GM20000 (cell line): ENCODE results near the gene RHOD.

Experiments
- DNase-seq: peaks from one replicate; pipeline ENCODE4 v3.0.0; 2012; ENCODE audit warnings: low spot score
- TF ChIP-seq, protein P1 (sequence below): IDR thresholded peaks from 2 replicates; pipeline ENCODE4 v1.5.1; 2012; ENCODE audit warnings: mild to moderate bottlenecking, control low read depth; ENCODE audit errors: extremely low read depth, missing control alignments

The RHOD gene

DNA sequence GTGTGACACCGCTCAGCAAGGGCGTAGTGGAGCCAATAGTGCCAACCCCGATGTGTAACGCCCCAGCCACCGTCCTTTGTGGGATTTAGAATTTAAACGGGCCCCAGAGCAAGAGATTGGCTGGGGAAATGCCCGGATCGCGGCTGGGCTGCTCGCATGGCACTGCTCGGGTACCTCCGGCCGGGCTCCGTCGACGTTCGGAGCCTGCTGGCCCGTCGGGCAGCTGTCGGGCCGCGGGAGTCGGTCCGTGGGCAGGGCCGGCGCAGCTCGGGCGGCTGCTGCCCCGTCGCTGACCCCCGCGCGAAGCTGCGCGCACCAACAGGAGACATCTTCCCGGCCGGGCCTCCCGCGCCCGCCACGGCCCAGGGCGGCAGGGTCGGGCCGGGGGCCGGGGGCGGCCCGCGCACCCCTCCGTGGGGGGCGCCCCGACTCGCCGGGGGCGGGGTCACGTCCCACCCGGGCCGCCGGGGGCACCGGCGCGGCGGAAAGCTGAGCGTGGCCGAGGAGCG, 61.1 kb downstream of the RHOD start:
- TF ChIP-seq, protein P1, sequence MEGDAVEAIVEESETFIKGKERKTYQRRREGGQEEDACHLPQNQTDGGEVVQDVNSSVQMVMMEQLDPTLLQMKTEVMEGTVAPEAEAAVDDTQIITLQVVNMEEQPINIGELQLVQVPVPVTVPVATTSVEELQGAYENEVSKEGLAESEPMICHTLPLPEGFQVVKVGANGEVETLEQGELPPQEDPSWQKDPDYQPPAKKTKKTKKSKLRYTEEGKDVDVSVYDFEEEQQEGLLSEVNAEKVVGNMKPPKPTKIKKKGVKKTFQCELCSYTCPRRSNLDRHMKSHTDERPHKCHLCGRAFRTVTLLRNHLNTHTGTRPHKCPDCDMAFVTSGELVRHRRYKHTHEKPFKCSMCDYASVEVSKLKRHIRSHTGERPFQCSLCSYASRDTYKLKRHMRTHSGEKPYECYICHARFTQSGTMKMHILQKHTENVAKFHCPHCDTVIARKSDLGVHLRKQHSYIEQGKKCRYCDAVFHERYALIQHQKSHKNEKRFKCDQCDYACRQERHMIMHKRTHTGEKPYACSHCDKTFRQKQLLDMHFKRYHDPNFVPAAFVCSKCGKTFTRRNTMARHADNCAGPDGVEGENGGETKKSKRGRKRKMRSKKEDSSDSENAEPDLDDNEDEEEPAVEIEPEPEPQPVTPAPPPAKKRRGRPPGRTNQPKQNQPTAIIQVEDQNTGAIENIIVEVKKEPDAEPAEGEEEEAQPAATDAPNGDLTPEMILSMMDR = no peak

DNA sequence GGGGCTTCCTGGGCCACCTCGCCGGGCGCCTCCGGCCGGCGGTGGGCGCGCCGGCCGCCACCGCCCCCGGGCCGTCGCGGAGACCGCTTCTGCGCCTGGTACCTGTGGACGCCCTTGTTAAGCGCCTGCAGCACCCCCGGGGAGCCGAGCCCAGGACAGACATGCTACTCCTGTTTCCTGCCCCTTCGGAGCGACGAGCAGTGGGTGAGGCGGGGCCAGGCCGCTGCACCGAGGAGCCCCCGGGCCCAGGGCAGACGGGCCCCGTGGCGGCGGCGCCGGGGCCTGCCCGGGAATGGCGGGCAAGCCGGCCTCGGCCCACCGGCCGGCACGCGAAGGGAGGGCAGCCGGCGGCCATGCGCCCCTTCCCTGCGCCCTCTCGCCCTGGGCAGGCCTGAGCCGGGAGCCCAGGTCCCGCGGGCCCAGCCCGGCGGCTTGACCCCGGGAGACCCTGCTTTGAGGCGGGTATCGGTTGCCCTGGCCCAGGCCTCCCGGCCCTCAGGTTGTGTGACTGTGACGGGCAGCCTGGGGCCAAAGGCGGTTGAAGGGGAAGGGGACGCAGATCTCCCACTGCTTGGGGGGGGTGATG, 61.6 kb downstream of the RHOD start:
- DNase-seq = peak; percentile 73
- TF ChIP-seq, protein P1 = no peak

More for the DNA sequence above, 61.1 kb downstream of the RHOD start:
- no peak for DNase-seq

DNA sequence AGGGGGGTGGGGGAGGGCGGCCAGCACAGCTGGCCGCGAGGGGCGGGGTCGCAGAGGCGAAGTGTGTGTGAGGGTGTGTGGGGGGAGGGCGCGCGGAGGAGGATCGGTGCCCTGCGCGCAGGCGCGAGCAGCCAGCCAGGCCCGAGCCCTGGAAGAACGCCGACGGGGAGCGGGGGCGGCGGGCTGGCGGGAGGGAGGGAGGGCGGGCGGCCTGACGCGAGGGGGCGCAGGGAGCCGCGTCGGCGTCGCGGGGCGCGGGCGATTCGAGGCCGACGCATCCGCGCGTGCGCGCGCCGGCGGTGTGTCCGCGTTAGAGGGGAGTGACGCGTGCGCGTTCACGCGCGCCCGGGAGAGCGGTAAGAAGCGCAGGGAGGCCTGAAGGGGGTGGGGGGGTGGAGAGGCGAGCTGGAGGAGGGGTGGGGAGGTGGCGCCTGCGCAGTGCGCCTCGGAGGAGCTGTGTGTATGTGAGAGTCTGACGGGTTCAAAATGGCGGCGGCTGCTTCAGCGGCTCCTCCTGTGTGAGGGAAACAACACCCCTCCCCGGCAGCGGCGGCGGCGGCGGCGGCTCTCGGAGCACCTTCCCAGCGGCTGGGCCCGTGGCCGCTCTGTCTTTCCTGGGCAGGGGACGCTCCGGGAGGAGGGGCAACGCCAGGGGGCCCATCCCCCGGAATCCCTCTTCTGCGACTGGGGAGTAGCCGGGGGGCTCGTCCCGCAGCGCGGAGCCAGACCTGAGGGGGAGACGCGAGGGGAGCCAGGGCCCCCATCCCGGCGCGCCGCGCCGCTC, 62.3 kb downstream of the RHOD start, which contains the start of gene KDM2A:
Gene KDM2A, plus strand, starts transcription at position 463 of the 784 bp plus-strand sequence. CDS start 2,054 bp downstream, outside the sequence.
- TF ChIP-seq, protein P1 = no peak
- peak; percentile 100 for DNase-seq

DNA sequence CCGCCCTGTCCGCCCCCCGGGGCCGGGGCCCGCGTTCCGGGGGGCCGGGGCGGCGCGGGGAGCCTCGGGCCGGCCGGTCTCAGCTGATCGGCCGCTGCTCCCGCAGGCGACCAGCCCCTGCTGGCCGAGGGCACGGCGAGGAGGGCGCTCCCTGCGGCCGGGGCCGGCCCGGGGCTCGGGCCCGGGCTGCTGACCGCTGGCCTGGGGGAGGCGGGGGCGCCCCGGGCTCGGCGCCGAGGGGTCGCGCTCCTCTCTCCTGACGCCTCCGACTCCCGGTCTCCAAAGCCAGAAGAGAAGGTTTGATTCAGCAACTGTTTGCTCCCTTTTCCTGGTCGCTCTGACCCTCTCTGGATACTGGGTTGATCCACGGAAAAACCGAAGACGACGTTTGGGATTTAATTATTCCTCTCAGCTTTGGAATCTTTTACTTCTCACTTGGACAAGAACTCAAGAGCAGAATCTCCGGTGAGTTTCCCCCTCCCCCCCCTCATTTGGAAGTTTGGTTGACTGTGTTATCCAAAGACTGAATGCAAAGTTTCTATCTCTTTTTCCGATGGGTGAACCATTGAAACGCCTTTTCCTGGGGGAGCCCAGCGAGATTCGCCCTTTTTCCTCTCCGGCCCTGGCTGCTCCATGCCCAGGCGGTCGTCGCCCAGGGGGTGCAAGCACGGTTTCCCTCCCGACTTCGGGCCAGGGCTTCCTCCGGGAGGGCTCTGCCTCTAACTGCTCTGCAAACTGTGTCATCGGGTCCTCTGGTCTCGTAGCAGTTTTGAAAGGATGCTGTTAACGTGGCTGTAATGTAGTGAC, 63.1 kb downstream of the RHOD start:
- TF ChIP-seq, protein P1 = no peak
- peak; percentile 62 for DNase-seq

DNA sequence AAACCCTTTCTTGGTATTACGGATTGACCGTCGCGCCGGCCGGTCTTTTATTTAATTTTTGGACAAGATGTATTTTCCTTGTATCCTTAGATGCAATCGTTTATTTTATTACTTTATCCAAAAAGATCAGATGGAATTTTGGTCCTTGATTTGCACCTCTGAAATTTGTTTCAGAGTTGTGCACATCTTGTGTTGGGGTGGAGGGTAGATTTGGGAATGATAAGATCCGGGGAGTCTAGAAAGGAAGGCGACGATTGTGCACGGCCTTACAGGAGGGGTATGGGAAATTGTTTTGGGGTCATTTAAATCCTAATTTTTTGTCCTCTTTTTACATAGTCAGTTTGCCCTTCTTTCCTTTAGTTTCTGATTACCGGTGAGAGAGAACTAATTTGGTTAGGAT, 63.8 kb downstream of the RHOD start:
- DNase-seq = no peak
- TF ChIP-seq, protein P1 = no peak

DNA sequence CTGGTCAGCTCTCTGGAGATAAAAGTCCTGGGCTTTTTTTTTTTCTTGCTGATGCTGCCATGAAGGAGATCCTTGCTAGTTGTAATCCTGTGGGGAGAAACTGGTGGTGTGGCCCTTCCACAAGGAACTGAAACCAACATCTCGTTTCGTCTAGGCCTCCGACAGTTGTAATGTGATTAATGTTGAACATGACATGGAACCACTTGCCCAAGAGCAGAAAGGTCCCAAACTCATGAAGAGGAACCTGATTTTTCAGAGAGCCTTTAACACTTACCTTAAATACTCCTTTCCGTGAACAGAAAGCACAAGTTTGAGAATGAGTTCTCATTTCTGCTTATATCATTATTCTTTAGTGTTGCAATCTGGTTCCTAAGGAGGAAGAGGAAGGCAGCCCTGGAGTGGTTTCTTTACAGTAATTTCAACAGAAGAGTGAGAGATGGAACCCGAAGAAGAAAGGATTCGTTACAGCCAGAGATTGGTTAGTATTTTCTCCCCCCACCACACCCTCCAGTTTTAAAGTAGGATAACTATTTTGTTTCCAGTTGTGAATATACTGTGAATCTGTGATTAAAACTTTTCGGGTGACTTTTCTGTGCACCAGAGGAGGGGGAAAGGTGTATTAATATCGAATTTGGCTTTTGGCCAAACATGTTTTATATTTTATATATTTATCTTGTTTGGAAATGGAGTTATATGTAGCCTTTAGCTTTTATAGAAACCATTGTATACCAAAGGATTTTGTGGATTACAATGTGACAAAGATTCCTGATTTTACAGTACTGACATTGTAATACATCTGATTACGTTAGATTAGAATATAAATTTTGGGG, 64.4 kb downstream of the RHOD start:
- peak; percentile 67 for DNase-seq
- TF ChIP-seq, protein P1 = no peak
